VCaP (cell line): ENCODE results near the gene RNASE8.

ENCODE experiments used
- H3K27ac ChIP-seq: fragments of 450-650 bp; 2 replicates; pipeline ENCODE4 v1.5.1; 2017
- CTCF ChIP-seq: fragments of 450-650 bp; conservative IDR thresholded peaks from 2 replicates; pipeline ENCODE4 v1.5.1; 2017; ENCODE audit warnings: mild to moderate bottlenecking, moderate library complexity

Gene RNASE8

GRCh38 chr14:21024585-21025370 is 32.8 kb upstream of the RNASE8 start, which contains the start of gene NDRG2:
NDRG2 (minus strand) TSS chr14:21025061; CDS start chr14:21023315, 1,746 bp downstream.
- peak within 1 kb of the TSS; percentile 70; the same call in 1 of the 2 replicates for H3K27ac ChIP-seq
- TF ChIP-seq CTCF: no peak

- H3K27ac ChIP-seq: peak overlapping the region; percentile 70; the same call in 1 of the 2 replicates
- no peak for TF ChIP-seq CTCF
These were observed 32.0 kb upstream of the RNASE8 start for GRCh38 chr14:21025371-21026273.

- TF ChIP-seq CTCF: no peak
- H3K27ac ChIP-seq: no peak overlapping the region
These were observed 31.2 kb upstream of the RNASE8 start for GRCh38 chr14:21026274-21026987.

GRCh38 chr14:21026988-21027315 is 30.7 kb upstream of the RNASE8 start:
- TF ChIP-seq CTCF: no peak
- H3K27ac ChIP-seq: no peak overlapping the region

GRCh38 chr14:21029917-21030316 is 27.7 kb upstream of the RNASE8 start, which contains the start of gene TPPP2:
TPPP2 (plus strand) TSS chr14:21030217; CDS start chr14:21030582, 365 bp downstream.
- no peak for TF ChIP-seq CTCF
- H3K27ac ChIP-seq: no peak within 1 kb of the TSS

GRCh38 chr14:21030531-21030930 is 27.1 kb upstream of the RNASE8 start:
- H3K27ac ChIP-seq: no peak overlapping the region
- no peak for TF ChIP-seq CTCF
